ENCODE data around the gene MRPL48.
A peak's percentile ranks its signal among the peaks of the same experiment; 100 is the strongest.
"Not testable (repeated sequence)": the region's sequence is repeated elsewhere in the genome, so short reads cannot be mapped to it uniquely, and the experiment has no call there.

The MRPL48 gene

GRCh38 chr11:73851046-73851764, 63.5 kb downstream of the MRPL48 start:
- DNase-seq = no peak

GRCh38 chr11:73852049-73852448, 64.4 kb downstream of the MRPL48 start:
- DNase-seq = no peak

- DNase-seq = no peak
Observed at GRCh38 chr11:73854680-73855079, 67.0 kb downstream of the MRPL48 start.

- DNase-seq = no peak
Observed at GRCh38 chr11:73856031-73856567, 68.4 kb downstream of the MRPL48 start.

- no peak for DNase-seq
Observed at GRCh38 chr11:73859671-73860070, 72.0 kb downstream of the MRPL48 start.

- no peak for DNase-seq
Observed at GRCh38 chr11:73860202-73860601, 72.5 kb downstream of the MRPL48 start.

- DNase-seq = no peak
Observed at GRCh38 chr11:73862986-73863385, 75.3 kb downstream of the MRPL48 start.

- no peak for DNase-seq
Observed at GRCh38 chr11:73866095-73866579, 78.5 kb downstream of the MRPL48 start.

- no peak for DNase-seq
Observed at GRCh38 chr11:73866586-73866996, 78.9 kb downstream of the MRPL48 start.

- DNase-seq = no peak
Observed at GRCh38 chr11:73869332-73869949, 81.8 kb downstream of the MRPL48 start.

- DNase-seq = no peak
Observed at GRCh38 chr11:73870261-73870660, 82.6 kb downstream of the MRPL48 start.

- DNase-seq = no peak
Observed at GRCh38 chr11:73872749-73873357, 85.2 kb downstream of the MRPL48 start.

GRCh38 chr11:73875380-73875779, 87.7 kb downstream of the MRPL48 start:
- no peak for DNase-seq

GRCh38 chr11:73875840-73876239, 88.2 kb downstream of the MRPL48 start:
- DNase-seq = no peak

GRCh38 chr11:73876424-73877310, 89.0 kb downstream of the MRPL48 start, which contains the start of the genes COA4 and PAAF1:
TSS of gene COA4 (minus strand) at chr11:73876846. CDS start at chr11:73873378, 3,468 bp downstream.
TSS of gene PAAF1 (plus strand) at chr11:73876999. CDS start at chr11:73877022, 23 bp downstream.
- DNase-seq = peak; percentile 84

GRCh38 chr11:73878771-73879170, 91.1 kb downstream of the MRPL48 start:
- no peak for DNase-seq

- DNase-seq = not testable (repeated sequence)
Observed at GRCh38 chr11:73880449-73880848, 92.8 kb downstream of the MRPL48 start.

GRCh38 chr11:73883856-73884255, 96.2 kb downstream of the MRPL48 start:
- no peak for DNase-seq

GRCh38 chr11:73888244-73888643, 100.6 kb downstream of the MRPL48 start:
- DNase-seq = no peak

- DNase-seq = no peak
Observed at GRCh38 chr11:73889019-73889418, 101.3 kb downstream of the MRPL48 start.

GRCh38 chr11:73889536-73889935, 101.9 kb downstream of the MRPL48 start:
- DNase-seq = no peak

- no peak for DNase-seq
Observed at GRCh38 chr11:73893041-73893440, 105.4 kb downstream of the MRPL48 start.
